DND-41 (cell line): ENCODE results near the gene CHPF.

Source experiments
- CTCF ChIP-seq: IDR thresholded peaks from 2 replicates; pipeline ENCODE4 v1.5.1; 2012; ENCODE audit warnings: borderline replicate concordance, low read length, moderate library complexity, mild to moderate bottlenecking; ENCODE audit not compliant: poor library complexity, severe bottlenecking; ENCODE audit errors: extremely low read depth
- EZH2 ChIP-seq: IDR thresholded peaks from 3 replicates; pipeline ENCODE4 v1.6.1; 2012; ENCODE audit warnings: borderline replicate concordance, low read depth, mild to moderate bottlenecking, moderate library complexity, low read length, inconsistent platforms; ENCODE audit not compliant: severe bottlenecking

GRCh38 chr2:219551441-219552381, 8.1 kb upstream of the CHPF start:
- no peak for TF ChIP-seq CTCF
- TF ChIP-seq EZH2: no peak
